Tibial nerve (tissue), 4 donors: ENCODE data around the gene CCNI.

Experiments used
- CTCF ChIP-seq, 5 experiments: fragments of 200-600 bp in 3 of 5; fragments of 450-650 bp in 2 of 5; sonication (generic) in 3 of 5; IDR thresholded peaks; one replicate each; pipeline ENCODE4 v1.5.1; 2016 to 2019; ENCODE audit warnings: antibody characterized with exemption in 5 of 5, mild to moderate bottlenecking in 3 of 5, moderate library complexity in 2 of 5
- EP300 ChIP-seq, 2 donors: sonication (generic); formaldehyde crosslinking; IDR thresholded peaks; one replicate each; pipeline ENCODE4 v1.6.1; 2017; ENCODE audit warnings: antibody characterized with exemption in 2 of 2, mild to moderate bottlenecking in 1 of 2

DNA sequence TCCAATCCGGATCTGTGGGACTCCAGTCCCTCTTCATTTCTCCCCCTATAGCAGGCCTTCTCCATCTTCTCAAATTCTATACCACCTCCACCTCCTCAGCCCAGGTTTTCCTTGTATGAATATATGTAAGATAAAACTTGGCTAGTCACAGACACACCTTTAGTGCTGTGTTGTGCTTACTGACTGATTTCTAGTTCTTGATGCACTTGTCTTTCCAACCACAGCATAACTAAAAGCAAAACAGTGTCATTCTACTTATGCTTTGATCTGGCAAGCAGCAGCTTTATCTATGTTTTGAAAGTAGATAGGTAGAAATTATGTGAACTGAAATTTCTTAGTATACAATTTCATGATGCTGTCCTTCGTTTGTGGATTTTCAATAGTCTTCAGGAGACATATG, 47.5 kb downstream of the CCNI start:
- TF ChIP-seq EP300 (IDR thresholded peaks at IDR 0.05) = no peak
- no peak for TF ChIP-seq CTCF (IDR thresholded peaks at IDR 0.05)
